Ovary (tissue), 9 donors: ENCODE data around the gene LGI1. TPM values are rescaled to one million over a fixed set of nuclear protein-coding genes. Genes with fewer than 3 reads are reported as not detected.

Experiments used
- DNase-seq, 5 donors: peaks; one replicate each; pipeline ENCODE4 v3.0.0-alpha.2; 2019 to 2020
- H3K27ac ChIP-seq, 2 donors: fragments of 200-600 bp; one replicate each; pipeline versions ENCODE4 v1.5.1 to v1.8.0; 2019 to 2022
- H3K27me3 ChIP-seq: fragments of 200-600 bp; one replicate; pipeline ENCODE4 v1.8.0; 2022
- H3K36me3 ChIP-seq: fragments of 200-600 bp; sonication (generic); one replicate; pipeline ENCODE4 v1.5.1; 2019
- H3K4me1 ChIP-seq: one replicate; pipeline ENCODE4 v1.8.1; 2013; ENCODE audit warnings: mild to moderate bottlenecking, moderate library complexity; ENCODE audit not compliant: insufficient read depth
- H3K4me3 ChIP-seq: fragments of 200-600 bp; sonication (generic); one replicate; pipeline ENCODE4 v1.5.1; 2017
- H3K9me3 ChIP-seq, 2 donors: fragments of 200-600 bp in 1 of 2; sonication (generic) in 1 of 2; one replicate each; pipeline versions ENCODE4 v1.5.1 to v1.8.1; 2013 to 2019; ENCODE audit warnings: mild to moderate bottlenecking in 1 of 2, moderate library complexity in 1 of 2
- CTCF ChIP-seq, 3 donors: fragments of 450-650 bp in 2 of 3; fragments of 200-600 bp in 1 of 3; IDR thresholded peaks; one replicate each; pipeline versions ENCODE4 v1.5.1 to v1.8.0; 2016 to 2022; ENCODE audit warnings: antibody characterized with exemption in 3 of 3, mild to moderate bottlenecking in 1 of 3
- EP300 ChIP-seq: sonication (generic); formaldehyde crosslinking; IDR thresholded peaks from one replicate; pipeline ENCODE4 v1.6.1; 2017; ENCODE audit warnings: antibody characterized with exemption
- POLR2A ChIP-seq: fragments of 450-650 bp; IDR thresholded peaks from one replicate; pipeline ENCODE4 v1.6.1; 2017; ENCODE audit warnings: antibody characterized with exemption, mild to moderate bottlenecking, moderate library complexity
- WGBS, 3 donors: extraction: QIAGEN DNeasy Blood & Tissue Kit in 1 of 3; methylation state at CpG; one replicate each; pipeline versions ENCODE4 v1.1.5 to v1.1.7; 2013 to 2017; 5-methylcytosine and 5-hydroxymethylcytosine counted together
- intact Hi-C, 4 donors: fragments of 100-400 bp; cut with DNase I; formaldehyde crosslinking; loops; one replicate each; pipeline versions ENCODE4 v1.11.0 to v1.15.1; 2022 to 2023
- polyA plus RNA-seq, 2 donors: library from polyadenylated mRNA; stranded (reverse); fragments of 200-250 nt in 1 of 2; fragments of 350-450 nt in 1 of 2; fragmentation: Illumina TruSeq in 1 of 2; extraction: RNeasy Lipid Tissue Mini Kit (QIAGEN cat#74804) in 1 of 2; gene quantifications; one replicate each; pipeline ENCODE4 v1.2.3, GENCODE V29; 2013 to 2014
- total RNA-seq, 7 donors: library from RNA; depleted of rRNA in 2 of 7; stranded (reverse); fragments of >200 nt in 2 of 7; fragmentation: NEBNext Ultra II Directional in 3 of 7; extraction: Animal tissue kit (Norgen Biotek cat#: 25700) in 3 of 7; gene quantifications; one replicate each; pipeline versions ENCODE4 v1.1.0 to v1.2.4, GENCODE V29; 2016 to 2023
- donor health status: DM: no; HTN: no; CAD: no; lungs with moderate emphysema.
- donor health status: DM: no; HTN: no; CAD: no.
- donor health status: Bipolar disorder and iron deficiency.
- donor health status: DM: yes; HTN: yes; CAD: no.
- donor health status: DM: no; HTN: no; CAD: no.
- donor health status: DM: yes; HTN: yes; CAD: no.

LGI1 gene
- total and polyA plus RNA-seq, 9 donors = 0.04 to 2.1 (median 0.38) TPM; not detected in 6

- WGBS, 3 donors = 82 to 86% (median 84%) methylated on average over 2 of the region's 2 CpGs
- no peak for TF ChIP-seq POLR2A
- no peak for TF ChIP-seq CTCF (IDR thresholded peaks at IDR 0.05)
- no peak for TF ChIP-seq EP300
- no peaks in the 10 kb centered on the region for H3K36me3 ChIP-seq
- intact Hi-C loops = no loop called here
- H3K27me3 ChIP-seq = no peaks in the 10 kb centered on the region
- H3K9me3 ChIP-seq = no peaks in the 10 kb centered on the region
- no peaks in the 10 kb centered on the region for H3K4me1 ChIP-seq
- DNase-seq = no peak
- H3K27ac ChIP-seq = no peak overlapping the region
- no peak overlapping the region for H3K4me3 ChIP-seq
These were observed 40.1 kb downstream of the LGI1 start for GRCh38 chr10:93797825-93798224.

- TF ChIP-seq CTCF (IDR thresholded peaks at IDR 0.05) (no peak), EP300 (no peak), POLR2A (no peak)
- no peak overlapping the region for H3K4me3 ChIP-seq
- intact Hi-C loops = no loop called here
- H3K4me1 ChIP-seq = no peaks in the 10 kb centered on the region
- no peak for DNase-seq
- H3K36me3 ChIP-seq = no peaks in the 10 kb centered on the region
- no peaks in the 10 kb centered on the region for H3K27me3 ChIP-seq
- H3K27ac ChIP-seq = no peak overlapping the region
- WGBS, 3 donors = 57 to 67% (median 61%) methylated on average over 5 of the region's 5 CpGs
- no peaks in the 10 kb centered on the region for H3K9me3 ChIP-seq
These were observed 41.5 kb downstream of the LGI1 start for GRCh38 chr10:93799155-93799708.

GRCh38 chr10:93804200-93804599 lies 46.5 kb downstream of the LGI1 start:
- TF ChIP-seq POLR2A (no peak), EP300 (no peak), CTCF (IDR thresholded peaks at IDR 0.05) (no peak)
- Histone ChIP-seq H3K27ac (no peak overlapping the region), H3K27me3 (no peaks in the 10 kb centered on the region), H3K36me3 (no peaks in the 10 kb centered on the region), H3K4me1 (no peaks in the 10 kb centered on the region), H3K9me3 (no peaks in the 10 kb centered on the region), H3K4me3 (no peak overlapping the region)
- DNase-seq = no peak
- intact Hi-C loops = no loop called here

GRCh38 chr10:93806903-93807302 lies 49.2 kb downstream of the LGI1 start:
- intact Hi-C loops = no loop called here
- Histone ChIP-seq H3K4me3 (no peak overlapping the region), H3K36me3 (no peaks in the 10 kb centered on the region), H3K9me3 (no peaks in the 10 kb centered on the region), H3K4me1 (no peaks in the 10 kb centered on the region), H3K27me3 (no peaks in the 10 kb centered on the region), H3K27ac (no peak overlapping the region)
- DNase-seq = no peak
- 7 to 29% (median 17%) methylated on average over 2 of the region's 2 CpGs for WGBS, 3 donors
- TF ChIP-seq POLR2A = no peak
- TF ChIP-seq EP300 = no peak
- no peak for TF ChIP-seq CTCF (IDR thresholded peaks at IDR 0.05)
